Testis (tissue), 5 donors: Measurements from ENCODE around the gene HBD. TPM values are rescaled to one million over a fixed set of nuclear protein-coding genes. Genes with fewer than 3 reads are reported as not detected.

ENCODE experiments used
- DNase-seq: peaks from one replicate; pipeline ENCODE4 v3.0.0-alpha.2; 2019
- H3K27ac ChIP-seq, 2 donors: fragments of 200-600 bp; sonication (generic); one replicate each; pipeline ENCODE4 v1.5.1; 2019
- H3K27me3 ChIP-seq: fragments of 200-600 bp; sonication (generic); one replicate; pipeline ENCODE4 v1.5.1; 2019
- H3K36me3 ChIP-seq: fragments of 200-600 bp; sonication (generic); one replicate; pipeline ENCODE4 v1.5.1; 2017; ENCODE audit warnings: low read depth; ENCODE audit errors: missing control alignments
- H3K4me1 ChIP-seq: fragments of 200-600 bp; sonication (generic); one replicate; pipeline ENCODE4 v1.5.1; 2019
- H3K4me3 ChIP-seq, 2 donors: fragments of 200-600 bp; sonication (generic); one replicate each; pipeline ENCODE4 v1.5.1; 2017 to 2019
- H3K9me3 ChIP-seq: fragments of 200-600 bp; sonication (generic); one replicate; pipeline ENCODE4 v1.5.1; 2017
- CTCF ChIP-seq, 3 experiments: fragments of 450-650 bp in 2 of 3; fragments of 200-600 bp in 1 of 3; sonication (generic) in 1 of 3; IDR thresholded peaks; one replicate each; pipeline ENCODE4 v1.5.1; 2016 to 2019; ENCODE audit warnings: antibody characterized with exemption in 3 of 3, mild to moderate bottlenecking in 2 of 3, moderate library complexity in 1 of 3
- POLR2A ChIP-seq: fragments of 450-650 bp; IDR thresholded peaks from one replicate; pipeline ENCODE4 v1.6.1; 2017; ENCODE audit warnings: antibody characterized with exemption, mild to moderate bottlenecking, moderate library complexity
- WGBS, 2 donors: methylation state at CpG; one replicate each; pipeline ENCODE4 v1.1.5; 2018; 5-methylcytosine and 5-hydroxymethylcytosine counted together
- intact Hi-C: fragments of 100-400 bp; cut with DNase I; formaldehyde crosslinking; loops from one replicate; pipeline ENCODE4 v1.15.1; 2023; ENCODE audit warnings: low total_unique reads
- long read RNA-seq, 2 donors: transcript quantifications; one replicate each; lab custom pipeline, GENCODE V29; 2026
- polyA plus RNA-seq: library from polyadenylated mRNA; stranded (reverse); fragments of 350-450 nt; fragmentation: Illumina TruSeq; extraction: RNeasy Lipid Tissue Mini Kit (QIAGEN cat#74804); gene quantifications from one replicate; pipeline ENCODE4 v1.2.3, GENCODE V29; 2014; ENCODE audit warnings: low read depth, low replicate concordance; ENCODE audit not compliant: insufficient read depth
- total RNA-seq, 2 donors: library from RNA; depleted of rRNA; stranded (reverse); fragments of >200 nt; gene quantifications; one replicate each; pipeline ENCODE4 v1.2.3, GENCODE V29; 2016

HBD gene
- total RNA-seq (not detected), polyA plus RNA-seq (not detected)
- long read RNA-seq, donor 1 = 0 reads
- long read RNA-seq, donor 2 = 0 reads

GRCh38 chr11:5234381-5234834, at the start of gene HBD:
HBD (minus strand) TSS chr11:5234483; CDS start chr11:5234433, 50 bp downstream.
- Histone ChIP-seq H3K27ac (no peak within 1 kb of the TSS), H3K27me3 (no peaks in the 10 kb centered on the region), H3K36me3 (no peaks in the 10 kb centered on the region), H3K4me1 (no peaks in the 10 kb centered on the region), H3K4me3 (no peak within 1 kb of the TSS), H3K9me3 (no peaks in the 10 kb centered on the region)
- WGBS, 2 donors = 29 to 31% methylated on average over 2 of the region's 2 CpGs
- DNase-seq = no peak
- TF ChIP-seq POLR2A (no peak), CTCF (IDR thresholded peaks at IDR 0.05) (no peak)
- intact Hi-C loops = no loop called here

GRCh38 chr11:5283882-5284281, 49.6 kb upstream of the HBD start:
- WGBS, 2 donors = 81 to 90% methylated on average over 1 of the region's 1 CpG

GRCh38 chr11:5283086-5283485, 48.8 kb upstream of the HBD start:
- H3K9me3 ChIP-seq = no peaks in the 10 kb centered on the region
- intact Hi-C loops = no loop called here
- H3K27me3 ChIP-seq = no peaks in the 10 kb centered on the region
- H3K4me1 ChIP-seq = no peaks in the 10 kb centered on the region
- H3K27ac ChIP-seq = no peak overlapping the region
- WGBS, 2 donors = 87 to 93% methylated on average over 3 of the region's 3 CpGs
- H3K36me3 ChIP-seq = no peaks in the 10 kb centered on the region
- no peak for DNase-seq
- no peak overlapping the region for H3K4me3 ChIP-seq
- TF ChIP-seq POLR2A = no peak
- no peak for TF ChIP-seq CTCF (IDR thresholded peaks at IDR 0.05)

More at GRCh38 chr11:5283882-5284281, 49.6 kb upstream of the HBD start:
- no peak for TF ChIP-seq POLR2A
- TF ChIP-seq CTCF (IDR thresholded peaks at IDR 0.05) = no peak
- intact Hi-C loops = no loop called here
- Histone ChIP-seq H3K36me3 (no peaks in the 10 kb centered on the region), H3K9me3 (no peaks in the 10 kb centered on the region), H3K27me3 (no peaks in the 10 kb centered on the region), H3K4me1 (no peaks in the 10 kb centered on the region), H3K4me3 (no peak overlapping the region), H3K27ac (no peak overlapping the region)
- DNase-seq = no peak

- WGBS, 2 donors = 88 to 96% methylated on average over 2 of the region's 2 CpGs
- intact Hi-C loops = no loop called here
- Histone ChIP-seq H3K27me3 (no peaks in the 10 kb centered on the region), H3K36me3 (no peaks in the 10 kb centered on the region), H3K27ac (no peak overlapping the region), H3K9me3 (no peaks in the 10 kb centered on the region), H3K4me3 (no peak overlapping the region), H3K4me1 (no peaks in the 10 kb centered on the region)
- DNase-seq = no peak
- TF ChIP-seq POLR2A = no peak
- no peak for TF ChIP-seq CTCF (IDR thresholded peaks at IDR 0.05)
These were observed 48.3 kb upstream of the HBD start for GRCh38 chr11:5282628-5283027.

GRCh38 chr11:5281596-5281995, 47.3 kb upstream of the HBD start:
- Histone ChIP-seq H3K4me3 (no peak overlapping the region), H3K27me3 (no peaks in the 10 kb centered on the region), H3K4me1 (no peaks in the 10 kb centered on the region), H3K9me3 (no peaks in the 10 kb centered on the region), H3K36me3 (no peaks in the 10 kb centered on the region), H3K27ac (no peak overlapping the region)
- intact Hi-C loops = no loop called here
- TF ChIP-seq CTCF (IDR thresholded peaks at IDR 0.05) = no peak
- no peak for TF ChIP-seq POLR2A
- no peak for DNase-seq
